Measurements from ENCODE around the gene TICAM1. TPM values are rescaled to one million over a fixed set of nuclear protein-coding genes. Genes with fewer than 3 reads are reported as not detected.
A peak's percentile ranks its signal among the peaks of the same experiment; 100 is the strongest.

TICAM1 gene
- polyA plus RNA-seq, 4 donors = 5.6 to 8.1 (median 6.6) TPM

- DNase-seq (ENCODE audit: low read depth in 4 of 4, low spot score in 3 of 4) = no peak
These were observed 57.4 kb downstream of the TICAM1 start for GRCh38 chr19:4774136-4774535.

GRCh38 chr19:4773047-4773640, 58.4 kb downstream of the TICAM1 start:
- DNase-seq (ENCODE audit: low read depth in 4 of 4, low spot score in 3 of 4) = no peak

- DNase-seq (ENCODE audit: low read depth in 4 of 4, low spot score in 3 of 4) = no peak
These were observed 58.9 kb downstream of the TICAM1 start for GRCh38 chr19:4772566-4772965.

DNA sequence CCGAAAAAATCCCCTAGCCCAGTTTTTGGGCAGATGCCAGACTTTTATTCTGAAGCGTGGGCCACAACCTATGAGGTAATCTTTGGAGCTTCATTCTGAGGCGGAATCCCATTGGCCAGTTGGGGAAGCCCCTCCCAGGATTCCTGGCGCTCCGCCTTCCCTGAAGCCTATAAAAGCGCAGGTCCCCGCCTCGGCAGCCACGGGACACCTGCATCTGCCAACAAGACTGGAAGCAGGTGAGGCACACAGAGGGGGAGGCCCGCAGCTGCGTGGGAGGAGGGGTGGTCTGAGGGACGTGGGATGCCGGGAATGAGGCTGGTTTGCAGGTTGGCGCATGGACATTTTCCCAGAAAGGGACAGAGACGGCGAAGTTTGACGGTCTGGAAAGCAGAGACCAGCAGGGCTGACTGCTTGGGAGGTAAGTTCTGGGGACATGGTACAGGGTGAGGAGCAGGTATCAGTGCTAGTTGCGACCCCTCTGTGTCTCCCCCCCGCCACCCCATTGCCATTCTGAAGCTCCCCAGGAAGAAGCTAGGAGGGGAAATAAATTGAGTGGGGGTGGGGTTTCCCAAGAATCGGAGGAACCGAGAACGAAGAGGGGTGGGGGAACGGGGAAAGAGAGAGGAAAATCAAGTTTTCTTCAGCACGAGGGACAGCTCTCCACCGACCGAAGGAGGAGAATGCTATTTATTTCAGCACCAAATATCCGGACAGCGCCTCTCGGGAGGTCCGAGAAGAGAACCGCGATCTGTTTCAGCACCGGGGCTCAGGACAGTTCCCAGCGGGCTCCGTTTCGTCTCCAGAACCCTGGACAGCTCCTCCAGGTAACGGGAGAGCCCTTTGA, 62.4 kb downstream of the TICAM1 start:
- DNase-seq (ENCODE audit: low read depth in 4 of 4, low spot score in 3 of 4) = peak; percentile 92 to 96 (median 92)

Other genes with a start within 250 kb of the TICAM1 start
- gene TNFAIP8L1, start 192.2 kb downstream of the TICAM1 start, polyA plus RNA-seq (ENCODE audit: insufficient read length in 4 of 4) = 10 to 100 TPM; 11.6 to 13.8 (median 13.6) TPM
- 10 to 100 TPM; 61.8 to 99.4 (median 69.1) TPM for gene MYDGF, start 161.4 kb downstream of the TICAM1 start, polyA plus RNA-seq (ENCODE audit: insufficient read length in 4 of 4)
- 10 to 100 TPM; 16.4 to 25.5 (median 21.9) TPM for gene DPP9, start 107.9 kb downstream of the TICAM1 start, polyA plus RNA-seq (ENCODE audit: insufficient read length in 4 of 4)
- 1 to 10 TPM; 1.4 to 2.1 (median 1.7) TPM for gene FEM1A, start 40.0 kb downstream of the TICAM1 start, polyA plus RNA-seq (ENCODE audit: insufficient read length in 4 of 4)
- gene PLIN3, start 36.0 kb upstream of the TICAM1 start, polyA plus RNA-seq (ENCODE audit: insufficient read length in 4 of 4) = 10 to 100 TPM; 42.9 to 56.5 (median 45.0) TPM
- gene ARRDC5, start 71.2 kb upstream of the TICAM1 start, polyA plus RNA-seq (ENCODE audit: insufficient read length in 4 of 4) = under 1 TPM in 1 of 4 donors, not detected in 3; 0.04 TPM
- 10 to 100 TPM; 30.1 to 36.6 (median 34.3) TPM for gene UHRF1, start 77.8 kb upstream of the TICAM1 start, polyA plus RNA-seq (ENCODE audit: insufficient read length in 4 of 4)
- gene KDM4B, start 137.4 kb upstream of the TICAM1 start, polyA plus RNA-seq (ENCODE audit: insufficient read length in 4 of 4) = 10 to 100 TPM; 19.8 to 29.5 (median 20.5) TPM